Stimulated activated CD4-positive, alpha-beta T cell treated with anti-CD3 and anti-CD28 coated beads, Interleukin-2, amount 100 ng/mL, for 4 hours (primary cell): ENCODE results near the gene PGLYRP4.
"Not testable (repeated sequence)": the region's sequence is repeated elsewhere in the genome, so short reads cannot be mapped to it uniquely, and the experiment has no call there.

Source experiments
- DNase-seq: peaks from one replicate; pipeline ENCODE4 v3.0.0-alpha.2; 2020; ENCODE audit warnings: low read depth

Gene PGLYRP4

GRCh38 chr1:153356392-153357075 is 7.9 kb upstream of the PGLYRP4 start:
- DNase-seq: no peak

GRCh38 chr1:153355445-153356071 is 6.9 kb upstream of the PGLYRP4 start:
- DNase-seq: no peak

GRCh38 chr1:153354515-153355193 is 6.0 kb upstream of the PGLYRP4 start:
- DNase-seq: no peak

GRCh38 chr1:153353226-153353947 is 4.7 kb upstream of the PGLYRP4 start:
- DNase-seq: no peak

GRCh38 chr1:153352523-153352922 is 3.9 kb upstream of the PGLYRP4 start:
- peak; percentile 43 for DNase-seq

GRCh38 chr1:153350321-153350957 is 1.8 kb upstream of the PGLYRP4 start:
- DNase-seq: no peak

GRCh38 chr1:153349363-153350320 is 1.0 kb upstream of the PGLYRP4 start:
- no peak for DNase-seq

- no peak for DNase-seq
Measured at GRCh38 chr1:153347856-153348255, 785 bp downstream of the PGLYRP4 start.

GRCh38 chr1:153347049-153347448 is 1.6 kb downstream of the PGLYRP4 start:
- not testable (repeated sequence) for DNase-seq

GRCh38 chr1:153346077-153346723 is 2.4 kb downstream of the PGLYRP4 start:
- no peak for DNase-seq

- no peak for DNase-seq
Measured at GRCh38 chr1:153345187-153346076, 3.2 kb downstream of the PGLYRP4 start.

- no peak for DNase-seq
Measured at GRCh38 chr1:153344718-153345025, 4.0 kb downstream of the PGLYRP4 start.

GRCh38 chr1:153343811-153344717 is 4.6 kb downstream of the PGLYRP4 start:
- no peak for DNase-seq

- DNase-seq: no peak
Measured at GRCh38 chr1:153343040-153343681, 5.5 kb downstream of the PGLYRP4 start.

- DNase-seq: no peak
Measured at GRCh38 chr1:153342178-153342577, 6.5 kb downstream of the PGLYRP4 start.

GRCh38 chr1:153341431-153341934 is 7.2 kb downstream of the PGLYRP4 start:
- no peak for DNase-seq

GRCh38 chr1:153340356-153340755 is 8.3 kb downstream of the PGLYRP4 start:
- no peak for DNase-seq

- DNase-seq: no peak
Measured at GRCh38 chr1:153339802-153340201, 8.8 kb downstream of the PGLYRP4 start.
